ENCODE data around the gene SYNGAP1.

DNA sequence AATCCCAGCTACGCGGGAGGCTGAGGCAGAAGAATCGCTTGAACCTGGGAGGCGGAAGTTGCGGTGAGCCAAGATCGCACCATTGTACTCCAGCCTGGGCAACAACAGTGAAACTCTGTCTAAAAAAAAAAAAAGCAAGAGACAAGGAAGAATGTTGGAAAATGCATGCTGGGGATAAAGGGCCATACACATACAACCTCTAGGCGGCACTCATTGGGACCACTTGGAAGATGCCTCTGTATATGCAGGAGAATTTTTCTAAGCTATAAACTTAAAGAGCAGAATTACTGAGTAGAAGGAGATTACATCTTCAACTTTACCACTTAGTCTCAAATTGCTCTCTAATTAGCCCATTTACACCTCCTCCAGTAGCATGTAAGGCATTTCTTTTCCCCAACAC, 77.3 kb downstream of the SYNGAP1 start:
- TF ChIP-seq CTCF (IDR thresholded peaks at IDR 0.05), result no peak
- no peak for TF ChIP-seq EZH2 (IDR thresholded peaks at IDR 0.05)
- no peak for TF ChIP-seq EZH2phosphoT487 (IDR thresholded peaks at IDR 0.05)
